HG02981 (cell line): Measurements from ENCODE around the gene DIS3L2.
"Not testable (repeated sequence)": the region's sequence is repeated elsewhere in the genome, so short reads cannot be mapped to it uniquely, and the experiment has no call there.

Experiments
- ATAC-seq: cut with Tn5 transposase; IDR thresholded peaks from one replicate; pipeline ENCODE4 v1.9.1; 2021; ENCODE audit warnings: mild to moderate bottlenecking, moderate library complexity; ENCODE audit not compliant: unreplicated experiment

The DIS3L2 gene

DNA sequence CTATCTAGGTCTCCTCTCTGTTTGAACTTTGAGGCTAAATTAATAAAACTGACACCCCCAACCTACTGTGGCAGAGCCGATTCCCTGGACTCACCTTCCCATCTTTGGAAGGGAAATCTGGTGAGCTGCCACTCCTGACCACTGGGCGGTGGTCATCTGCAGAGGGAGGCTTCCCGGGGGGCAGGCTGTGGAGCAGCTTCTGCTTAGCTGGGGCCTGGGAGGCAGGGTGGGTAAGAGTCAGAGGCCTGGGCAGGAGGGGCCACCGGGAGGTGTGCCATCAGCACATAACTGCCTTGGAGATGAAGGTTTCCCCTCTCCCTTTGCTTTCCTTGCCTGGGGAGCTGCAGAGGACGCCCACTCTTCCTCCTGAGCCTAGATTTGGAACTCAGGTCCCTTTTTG lies 33.0 kb upstream of the DIS3L2 start:
- ATAC-seq = no peak

DNA sequence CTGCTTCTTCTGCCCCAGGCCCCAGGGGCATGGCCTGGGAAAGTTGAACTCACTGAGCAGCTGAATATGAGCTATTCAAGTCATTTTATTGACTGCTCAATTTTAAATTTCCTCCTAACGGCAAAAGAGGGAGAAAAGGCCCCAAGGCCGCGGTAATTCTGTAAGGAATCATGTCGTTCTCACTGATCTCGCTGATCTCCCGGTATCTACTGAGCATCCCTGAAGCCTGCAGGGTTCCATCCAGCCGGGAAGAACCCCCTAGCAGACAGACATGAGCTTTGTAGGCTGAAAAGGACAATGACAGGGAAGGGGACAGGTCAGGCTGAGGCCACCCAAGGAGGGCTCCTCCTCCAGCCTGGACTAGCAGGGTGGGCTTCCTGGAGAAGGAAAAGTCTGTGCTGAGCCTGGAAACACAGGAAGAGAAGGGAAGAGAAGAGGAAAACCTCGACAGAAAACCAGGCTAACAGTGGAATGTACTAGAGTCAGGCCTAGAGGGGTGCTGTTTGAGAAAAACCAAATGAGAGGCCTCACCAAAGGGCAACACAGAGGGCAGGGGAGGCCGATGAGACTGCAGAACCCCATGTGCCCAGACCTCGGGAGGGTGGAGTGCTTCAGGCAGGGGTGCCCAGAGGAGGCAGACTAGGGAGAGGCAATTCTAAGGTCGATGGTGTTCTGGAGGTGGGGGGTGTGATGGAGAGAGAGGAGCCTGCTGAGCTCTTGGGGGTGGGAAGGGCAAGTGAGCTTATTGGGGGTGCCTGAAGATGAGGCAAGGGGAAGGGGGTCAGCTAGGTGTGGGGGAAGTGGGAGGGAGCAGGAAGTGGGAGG lies 32.4 kb upstream of the DIS3L2 start:
- ATAC-seq = no peak

DNA sequence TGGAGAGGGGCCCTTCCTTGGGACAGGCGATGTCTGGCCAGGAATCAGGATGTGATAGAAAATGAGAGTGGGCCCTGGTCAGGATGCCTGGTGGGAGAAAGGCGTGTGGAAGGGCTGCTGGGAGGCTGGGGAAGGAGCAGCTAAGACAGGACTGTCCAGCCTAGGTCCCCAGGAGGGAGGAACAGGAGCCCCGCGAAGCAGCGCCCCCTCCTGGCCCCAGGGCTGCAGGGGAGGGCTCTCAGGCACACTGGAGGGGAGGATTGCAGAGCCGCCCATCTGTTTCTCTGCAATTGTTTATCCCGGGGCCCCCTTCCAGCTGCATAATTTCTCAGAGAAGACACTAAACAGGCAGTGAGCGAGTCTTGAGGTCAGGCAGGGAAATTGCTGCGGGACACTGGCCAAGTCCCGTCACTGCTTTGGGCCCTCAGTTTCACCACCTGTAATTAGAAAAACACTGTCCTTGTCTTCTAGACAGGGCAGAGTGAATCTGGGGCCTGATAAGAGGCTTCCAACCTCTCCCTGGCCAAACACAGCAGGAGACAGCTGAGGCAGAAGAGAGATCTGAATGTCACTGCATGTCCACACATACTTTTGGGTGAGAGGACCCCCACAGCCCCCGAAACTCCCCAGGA lies 31.4 kb upstream of the DIS3L2 start:
- ATAC-seq = no peak

DNA sequence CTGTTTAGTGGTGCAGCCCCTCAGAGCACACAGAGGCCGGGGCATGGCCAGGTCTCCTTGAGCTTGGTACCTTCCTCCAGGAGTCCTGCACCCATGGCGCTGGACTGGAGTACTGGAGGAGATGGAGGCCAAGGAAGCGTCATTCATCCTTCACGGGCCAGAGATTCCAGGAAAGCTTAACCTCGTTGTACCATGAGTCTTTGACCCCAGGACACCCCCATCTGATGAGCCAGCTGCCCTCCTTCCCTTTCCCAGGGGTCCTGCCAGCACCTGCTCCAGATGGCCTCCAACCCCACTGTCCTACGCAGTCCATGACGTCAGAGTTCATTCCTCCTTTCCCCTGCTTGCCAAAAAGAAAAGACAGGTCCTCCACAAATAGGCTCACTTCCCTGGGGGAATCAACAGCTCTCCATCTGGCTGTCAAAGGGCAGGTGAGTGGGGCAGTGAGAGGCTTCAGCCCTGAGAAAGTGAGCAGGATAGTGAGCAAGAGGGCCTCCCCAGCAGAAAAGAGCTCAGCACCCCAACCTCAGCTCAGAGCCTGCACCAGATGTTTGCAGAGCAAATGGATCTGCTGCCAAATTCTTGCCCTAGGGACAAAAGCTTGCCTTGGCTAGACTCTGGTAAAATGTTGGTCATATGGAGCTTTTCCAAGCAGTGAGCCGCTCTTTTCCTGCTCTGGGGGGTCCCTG lies 30.8 kb upstream of the DIS3L2 start:
- no peak for ATAC-seq

GRCh38 chr2:231931481-231931915 lies 30.0 kb upstream of the DIS3L2 start:
- no peak for ATAC-seq

DNA sequence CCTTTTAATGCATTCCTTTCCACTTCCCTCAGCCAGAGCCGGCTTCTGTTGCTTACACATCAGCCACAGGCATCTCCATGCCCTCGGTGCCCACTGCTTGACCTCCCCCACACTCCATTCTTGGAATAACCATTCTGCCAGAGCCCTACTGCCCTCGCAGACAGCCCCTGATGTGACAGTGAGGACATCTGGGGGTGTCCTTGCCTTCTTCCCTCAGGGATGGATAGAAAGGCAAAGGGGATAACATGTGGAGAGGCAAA lies 28.9 kb upstream of the DIS3L2 start:
- no peak for ATAC-seq

DNA sequence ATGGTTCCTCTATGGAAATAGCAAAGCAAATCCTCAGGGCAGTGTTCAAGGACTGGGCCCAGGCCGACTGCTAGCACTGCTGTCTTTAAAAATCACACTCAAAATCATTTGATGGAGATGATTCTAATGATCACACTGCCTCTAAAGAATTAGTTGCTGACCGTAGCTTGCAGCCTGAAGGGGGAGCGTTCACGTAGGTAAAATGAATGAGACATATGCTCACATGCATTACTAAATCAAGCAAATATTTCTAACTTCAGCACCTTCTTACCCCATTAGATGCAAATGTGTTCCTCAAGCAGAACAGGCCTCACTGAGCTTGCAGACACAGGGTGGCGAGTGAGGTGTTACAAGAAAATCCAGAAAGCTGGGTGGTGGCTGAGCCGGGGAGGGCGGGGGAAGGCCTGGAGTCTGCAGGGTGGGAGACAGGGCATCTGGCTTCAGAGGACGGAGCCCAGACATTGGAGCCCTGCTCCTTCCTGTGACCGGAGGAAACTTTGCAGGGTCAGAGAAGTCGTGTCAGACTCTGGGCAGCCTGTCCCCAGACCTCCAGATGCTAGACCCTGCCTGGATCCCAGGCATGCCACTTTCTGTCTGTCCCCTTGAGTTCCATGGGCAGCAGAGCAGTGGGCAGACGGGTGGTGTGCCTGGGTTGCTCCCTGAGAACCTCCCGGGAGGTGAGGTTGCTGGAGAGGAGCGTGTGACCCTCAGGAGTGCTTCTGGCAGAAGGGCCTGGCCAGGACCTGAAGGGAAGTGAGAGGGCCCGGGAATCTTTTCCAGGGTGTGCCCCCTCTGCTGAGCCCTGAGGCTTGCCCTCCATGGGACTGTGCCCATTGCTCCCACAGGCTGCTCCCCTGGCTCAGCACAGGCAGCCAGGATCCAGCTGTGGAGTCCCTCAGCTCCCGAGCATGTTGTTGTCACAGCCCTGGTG lies 28.3 kb upstream of the DIS3L2 start:
- ATAC-seq = no peak

DNA sequence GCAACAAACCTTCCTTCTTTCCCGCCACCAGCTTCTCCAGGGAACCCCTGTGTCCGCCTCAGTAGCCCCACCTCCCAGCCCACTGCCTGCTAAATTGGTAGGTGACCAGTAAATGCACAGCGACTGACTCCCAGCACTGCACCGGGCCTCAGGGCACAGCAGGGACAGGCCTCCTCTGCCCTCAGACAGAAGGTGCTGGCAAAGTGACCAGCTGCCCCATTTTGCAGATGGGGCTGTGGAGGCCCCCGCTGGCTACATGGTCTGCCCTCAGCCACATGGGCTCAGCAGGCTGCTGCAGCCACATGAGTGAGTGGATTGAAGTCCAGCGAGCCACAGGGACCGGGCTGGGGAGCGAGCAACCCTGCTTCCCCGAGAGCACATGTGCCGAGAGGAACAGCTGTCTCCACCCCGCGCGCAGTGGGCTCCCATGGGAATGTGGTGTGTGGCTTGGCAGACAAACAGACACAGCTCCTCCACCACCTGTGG lies 27.6 kb upstream of the DIS3L2 start:
- ATAC-seq = no peak

DNA sequence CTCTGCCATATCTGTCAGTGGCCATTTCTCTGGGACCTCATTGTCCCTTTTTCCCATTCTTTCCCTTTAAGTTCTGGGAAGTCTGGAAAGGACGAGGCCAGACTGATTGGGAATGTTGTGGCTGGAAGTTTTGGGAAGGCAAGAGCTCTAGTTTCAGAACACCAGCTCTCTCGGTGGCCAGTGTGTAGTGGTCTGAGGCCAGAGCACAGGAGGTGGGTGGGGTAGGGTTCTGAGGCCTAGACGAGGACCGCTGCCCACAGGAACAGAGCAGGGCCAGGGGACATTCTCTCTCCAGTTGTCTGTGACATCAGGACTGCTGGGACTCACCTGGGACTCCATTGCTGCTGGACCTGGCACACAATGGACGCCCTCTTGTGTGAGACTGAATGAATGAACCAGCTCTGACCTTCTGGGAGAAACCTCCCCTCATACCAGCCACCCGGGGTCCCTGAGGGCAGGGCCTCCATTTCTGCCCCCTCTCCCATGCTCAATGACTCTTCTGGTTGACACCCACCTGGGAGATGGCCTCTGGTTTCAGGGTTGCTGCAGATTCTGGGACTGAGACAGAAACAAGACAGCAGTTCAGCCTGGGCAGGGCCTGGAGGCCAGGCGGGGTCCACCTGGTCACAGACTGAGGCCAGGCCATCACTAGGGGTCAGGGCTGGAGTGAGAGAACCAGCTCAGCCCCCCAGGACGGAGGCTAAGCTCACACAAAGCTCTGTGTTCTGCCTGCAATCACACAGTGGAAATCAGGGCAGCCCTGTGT lies 26.9 kb upstream of the DIS3L2 start:
- no peak for ATAC-seq

DNA sequence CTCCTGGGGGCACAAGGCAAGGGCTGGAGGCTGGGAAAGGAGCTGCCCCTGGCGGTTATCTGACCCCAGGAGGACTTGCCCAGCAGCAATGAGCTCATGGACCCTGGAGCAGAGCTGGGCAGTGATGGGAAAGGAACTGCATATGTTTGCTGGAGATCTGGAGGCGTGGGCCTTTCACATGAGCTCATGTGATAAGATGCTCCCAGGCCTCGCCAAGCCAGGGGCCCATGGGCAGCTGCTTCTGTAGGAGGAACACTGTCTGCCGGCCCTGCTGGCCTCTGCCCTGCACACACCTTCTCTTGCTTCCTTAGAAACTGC lies 26.3 kb upstream of the DIS3L2 start:
- no peak for ATAC-seq

DNA sequence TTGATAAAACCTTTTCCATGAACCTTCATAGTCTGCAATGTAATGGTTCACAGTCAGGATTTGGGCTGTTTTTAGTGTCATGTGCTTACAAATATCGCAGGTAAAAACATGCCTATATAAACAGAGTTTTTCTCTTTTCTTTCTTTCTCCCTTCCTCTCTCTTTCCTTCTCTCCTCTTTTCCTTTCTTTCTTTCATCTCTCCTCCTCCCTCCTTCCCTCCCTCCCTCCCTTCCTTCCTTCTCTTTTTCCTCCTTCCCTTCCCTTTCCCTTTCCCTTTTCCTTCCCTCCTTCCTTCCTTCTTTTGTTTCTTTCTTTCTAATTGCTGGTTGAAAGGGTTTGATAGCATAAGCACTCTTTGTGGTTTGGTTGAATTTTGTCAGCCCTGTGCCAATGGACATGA lies 25.7 kb upstream of the DIS3L2 start:
- no peak for ATAC-seq

- ATAC-seq = no peak
Measured at GRCh38 chr2:231936491-231936890, 25.0 kb upstream of the DIS3L2 start.

DNA sequence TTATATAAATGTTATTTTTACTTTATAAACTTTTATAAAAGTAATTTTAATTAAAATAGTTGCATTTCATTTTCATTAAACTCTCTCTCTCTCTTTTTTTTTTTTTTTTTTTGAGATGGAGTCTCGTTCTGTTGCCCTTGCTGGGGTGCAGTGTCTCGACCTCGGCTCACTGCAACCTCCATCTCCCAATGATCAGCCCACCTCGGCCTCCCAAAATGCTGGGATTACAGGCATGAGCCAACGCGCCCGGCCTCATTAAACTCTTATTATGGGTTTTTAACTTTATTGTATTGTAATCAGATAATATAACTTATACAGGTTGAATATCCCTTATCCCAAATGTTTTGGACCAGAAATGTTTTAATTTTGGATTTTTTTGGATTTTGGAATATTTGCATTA lies 24.5 kb upstream of the DIS3L2 start:
- no peak for ATAC-seq

- ATAC-seq = no peak
Measured at GRCh38 chr2:231939022-231939421, 22.5 kb upstream of the DIS3L2 start.

GRCh38 chr2:231940795-231941194 lies 20.7 kb upstream of the DIS3L2 start:
- no peak for ATAC-seq

GRCh38 chr2:231941673-231942072 lies 19.8 kb upstream of the DIS3L2 start:
- no peak for ATAC-seq

- ATAC-seq = no peak
Measured at GRCh38 chr2:231942180-231942579, 19.3 kb upstream of the DIS3L2 start.

DNA sequence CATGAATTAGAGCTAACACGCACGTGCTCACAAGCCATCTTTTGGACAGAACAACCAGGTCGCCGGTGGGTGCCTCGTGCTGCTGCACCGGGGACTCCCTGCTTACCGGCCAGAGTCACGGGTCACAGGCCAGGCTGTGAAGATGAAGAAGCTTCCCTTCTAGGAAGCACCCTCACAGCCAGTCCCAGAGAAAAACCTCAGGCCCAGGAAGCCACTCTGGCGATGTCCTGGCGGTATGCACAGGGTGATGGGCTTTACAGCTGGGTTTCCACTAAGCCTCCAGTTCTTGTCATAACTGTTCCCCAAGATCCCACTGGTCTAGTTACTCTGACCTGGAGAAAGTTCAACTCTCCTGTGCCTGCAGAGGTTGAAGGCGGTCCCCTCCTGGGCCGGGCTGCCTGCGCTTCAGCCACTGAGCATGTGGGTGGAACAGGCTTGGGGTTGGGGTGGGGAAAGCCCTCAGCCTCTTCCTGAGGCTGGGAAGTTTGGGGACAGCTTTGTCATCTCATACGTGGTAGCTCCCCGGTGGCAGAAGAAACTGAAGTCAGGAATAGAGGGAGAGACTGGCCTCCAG lies 15.2 kb upstream of the DIS3L2 start:
- ATAC-seq = no peak

GRCh38 chr2:231947112-231947511 lies 14.4 kb upstream of the DIS3L2 start:
- ATAC-seq = not testable (repeated sequence)

- ATAC-seq = no peak
Measured at GRCh38 chr2:231947694-231948093, 13.8 kb upstream of the DIS3L2 start.
